Measurements from ENCODE around the gene RBPJ.

GRCh38 chr4:26319467-26319948 is 1.3 kb upstream of the RBPJ start:
- no peak for TF ChIP-seq CTCF (IDR thresholded peaks at IDR 0.05)
- TF ChIP-seq POLR2A (IDR thresholded peaks at IDR 0.05), result peak; percentile 18
